ENCODE measurements around the gene YKT6. TPM values are rescaled to one million over a fixed set of nuclear protein-coding genes. Genes with fewer than 3 reads are reported as not detected.

Gene YKT6
- total and polyA plus RNA-seq, 2 experiments from 2014 or later, result 33.5 to 114 TPM

GRCh38 chr7:44189993-44190872, 10.5 kb upstream of the YKT6 start:
- Mint-ChIP-seq H3K36me3 (ENCODE audit: low read depth) (no peaks in the 10 kb centered on the region; the same call in 2 of the 3 replicates), H3K27me3 (ENCODE audit: insufficient read depth, low read depth, poor library complexity) (peaks cover 7% of the 10 kb centered on the region), H3K9me3 (no peaks in the 10 kb centered on the region), H3K4me3 (no peak overlapping the region), H3K4me1 (peaks cover 18% of the 10 kb centered on the region), H3K27ac (no peak overlapping the region)
- Histone ChIP-seq H2AFZ (no peak overlapping the region), H3K79me2 (replicated peaks; ENCODE audit: insufficient read depth) (no peaks in the 10 kb centered on the region), H3K4me3 (no peak overlapping the region), H3K27me3 (ENCODE audit: insufficient read depth) (no peaks in the 10 kb centered on the region), H3K4me1 (ENCODE audit: insufficient read depth) (no peaks in the 10 kb centered on the region), H3K9me2 (ENCODE audit: insufficient read depth) (no peaks in the 10 kb centered on the region; the same call in 1 of the 2 replicates), H4K20me1 (replicated peaks; ENCODE audit: insufficient read depth) (no peaks in the 10 kb centered on the region), H3F3A (replicated peaks; ENCODE audit: low read depth) (no peaks in the 10 kb centered on the region), H3K36me3 (ENCODE audit: insufficient read depth) (no peaks in the 10 kb centered on the region), H3K27ac (ENCODE audit: low read depth) (no peak overlapping the region), H3K4me2 (no peak overlapping the region)
- DNase-seq (ENCODE audit: low spot score), result no peak
- no peak for ATAC-seq
- TF ChIP-seq STAT1 (IDR thresholded peaks at IDR 0.05; ENCODE audit: unreplicated experiment) (no peak), ZNF331 (CRISPR knock-in tag; IDR thresholded peaks at IDR 0.05; ENCODE audit: low read depth) (no peak), ZNF114 (CRISPR knock-in tag; IDR thresholded peaks at IDR 0.05) (no peak), EZH2 (IDR thresholded peaks at IDR 0.05; ENCODE audit: low read depth, unreplicated experiment) (no peak), NANOG (IDR thresholded peaks at IDR 0.05; ENCODE audit: borderline replicate concordance) (no peak), CREB1 (CRISPR knock-in tag; IDR thresholded peaks at IDR 0.05; ENCODE audit: low read depth) (no peak)
- TF ChIP-seq, protein P1, sequence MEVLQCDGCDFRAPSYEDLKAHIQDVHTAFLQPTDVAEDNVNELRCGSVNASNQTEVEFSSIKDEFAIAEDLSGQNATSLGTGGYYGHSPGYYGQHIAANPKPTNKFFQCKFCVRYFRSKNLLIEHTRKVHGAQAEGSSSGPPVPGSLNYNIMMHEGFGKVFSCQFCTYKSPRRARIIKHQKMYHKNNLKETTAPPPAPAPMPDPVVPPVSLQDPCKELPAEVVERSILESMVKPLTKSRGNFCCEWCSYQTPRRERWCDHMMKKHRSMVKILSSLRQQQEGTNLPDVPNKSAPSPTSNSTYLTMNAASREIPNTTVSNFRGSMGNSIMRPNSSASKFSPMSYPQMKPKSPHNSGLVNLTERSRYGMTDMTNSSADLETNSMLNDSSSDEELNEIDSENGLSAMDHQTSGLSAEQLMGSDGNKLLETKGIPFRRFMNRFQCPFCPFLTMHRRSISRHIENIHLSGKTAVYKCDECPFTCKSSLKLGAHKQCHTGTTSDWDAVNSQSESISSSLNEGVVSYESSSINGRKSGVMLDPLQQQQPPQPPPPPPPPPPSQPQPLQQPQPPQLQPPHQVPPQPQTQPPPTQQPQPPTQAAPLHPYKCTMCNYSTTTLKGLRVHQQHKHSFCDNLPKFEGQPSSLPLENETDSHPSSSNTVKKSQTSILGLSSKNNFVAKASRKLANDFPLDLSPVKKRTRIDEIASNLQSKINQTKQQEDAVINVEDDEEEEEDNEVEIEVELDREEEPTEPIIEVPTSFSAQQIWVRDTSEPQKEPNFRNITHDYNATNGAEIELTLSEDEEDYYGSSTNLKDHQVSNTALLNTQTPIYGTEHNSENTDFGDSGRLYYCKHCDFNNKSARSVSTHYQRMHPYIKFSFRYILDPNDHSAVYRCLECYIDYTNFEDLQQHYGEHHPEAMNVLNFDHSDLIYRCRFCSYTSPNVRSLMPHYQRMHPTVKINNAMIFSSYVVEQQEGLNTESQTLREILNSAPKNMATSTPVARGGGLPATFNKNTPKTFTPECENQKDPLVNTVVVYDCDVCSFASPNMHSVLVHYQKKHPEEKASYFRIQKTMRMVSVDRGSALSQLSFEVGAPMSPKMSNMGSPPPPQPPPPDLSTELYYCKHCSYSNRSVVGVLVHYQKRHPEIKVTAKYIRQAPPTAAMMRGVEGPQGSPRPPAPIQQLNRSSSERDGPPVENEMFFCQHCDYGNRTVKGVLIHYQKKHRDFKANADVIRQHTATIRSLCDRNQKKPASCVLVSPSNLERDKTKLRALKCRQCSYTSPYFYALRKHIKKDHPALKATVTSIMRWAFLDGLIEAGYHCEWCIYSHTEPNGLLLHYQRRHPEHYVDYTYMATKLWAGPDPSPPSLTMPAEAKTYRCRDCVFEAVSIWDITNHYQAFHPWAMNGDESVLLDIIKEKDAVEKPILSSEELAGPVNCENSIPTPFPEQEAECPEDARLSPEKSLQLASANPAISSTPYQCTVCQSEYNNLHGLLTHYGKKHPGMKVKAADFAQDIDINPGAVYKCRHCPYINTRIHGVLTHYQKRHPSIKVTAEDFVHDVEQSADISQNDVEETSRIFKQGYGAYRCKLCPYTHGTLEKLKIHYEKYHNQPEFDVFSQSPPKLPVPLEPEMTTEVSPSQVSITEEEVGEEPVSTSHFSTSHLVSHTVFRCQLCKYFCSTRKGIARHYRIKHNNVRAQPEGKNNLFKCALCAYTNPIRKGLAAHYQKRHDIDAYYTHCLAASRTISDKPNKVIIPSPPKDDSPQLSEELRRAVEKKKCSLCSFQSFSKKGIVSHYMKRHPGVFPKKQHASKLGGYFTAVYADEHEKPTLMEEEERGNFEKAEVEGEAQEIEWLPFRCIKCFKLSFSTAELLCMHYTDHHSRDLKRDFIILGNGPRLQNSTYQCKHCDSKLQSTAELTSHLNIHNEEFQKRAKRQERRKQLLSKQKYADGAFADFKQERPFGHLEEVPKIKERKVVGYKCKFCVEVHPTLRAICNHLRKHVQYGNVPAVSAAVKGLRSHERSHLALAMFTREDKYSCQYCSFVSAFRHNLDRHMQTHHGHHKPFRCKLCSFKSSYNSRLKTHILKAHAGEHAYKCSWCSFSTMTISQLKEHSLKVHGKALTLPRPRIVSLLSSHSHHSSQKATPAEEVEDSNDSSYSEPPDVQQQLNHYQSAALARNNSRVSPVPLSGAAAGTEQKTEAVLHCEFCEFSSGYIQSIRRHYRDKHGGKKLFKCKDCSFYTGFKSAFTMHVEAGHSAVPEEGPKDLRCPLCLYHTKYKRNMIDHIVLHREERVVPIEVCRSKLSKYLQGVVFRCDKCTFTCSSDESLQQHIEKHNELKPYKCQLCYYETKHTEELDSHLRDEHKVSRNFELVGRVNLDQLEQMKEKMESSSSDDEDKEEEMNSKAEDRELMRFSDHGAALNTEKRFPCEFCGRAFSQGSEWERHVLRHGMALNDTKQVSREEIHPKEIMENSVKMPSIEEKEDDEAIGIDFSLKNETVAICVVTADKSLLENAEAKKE (CRISPR knock-in tag; IDR thresholded peaks at IDR 0.05), result no peak
- TF ChIP-seq, protein P2, sequence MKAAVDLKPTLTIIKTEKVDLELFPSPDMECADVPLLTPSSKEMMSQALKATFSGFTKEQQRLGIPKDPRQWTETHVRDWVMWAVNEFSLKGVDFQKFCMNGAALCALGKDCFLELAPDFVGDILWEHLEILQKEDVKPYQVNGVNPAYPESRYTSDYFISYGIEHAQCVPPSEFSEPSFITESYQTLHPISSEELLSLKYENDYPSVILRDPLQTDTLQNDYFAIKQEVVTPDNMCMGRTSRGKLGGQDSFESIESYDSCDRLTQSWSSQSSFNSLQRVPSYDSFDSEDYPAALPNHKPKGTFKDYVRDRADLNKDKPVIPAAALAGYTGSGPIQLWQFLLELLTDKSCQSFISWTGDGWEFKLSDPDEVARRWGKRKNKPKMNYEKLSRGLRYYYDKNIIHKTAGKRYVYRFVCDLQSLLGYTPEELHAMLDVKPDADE (IDR thresholded peaks at IDR 0.05), result no peak
